GM21576 (cell line): ENCODE results near the gene ABCC8.

ENCODE experiments used
- ATAC-seq: cut with Tn5 transposase; IDR thresholded peaks from one replicate; pipeline ENCODE4 v1.9.1; 2021; ENCODE audit warnings: mild to moderate bottlenecking, moderate library complexity; ENCODE audit not compliant: unreplicated experiment

ABCC8 gene

DNA sequence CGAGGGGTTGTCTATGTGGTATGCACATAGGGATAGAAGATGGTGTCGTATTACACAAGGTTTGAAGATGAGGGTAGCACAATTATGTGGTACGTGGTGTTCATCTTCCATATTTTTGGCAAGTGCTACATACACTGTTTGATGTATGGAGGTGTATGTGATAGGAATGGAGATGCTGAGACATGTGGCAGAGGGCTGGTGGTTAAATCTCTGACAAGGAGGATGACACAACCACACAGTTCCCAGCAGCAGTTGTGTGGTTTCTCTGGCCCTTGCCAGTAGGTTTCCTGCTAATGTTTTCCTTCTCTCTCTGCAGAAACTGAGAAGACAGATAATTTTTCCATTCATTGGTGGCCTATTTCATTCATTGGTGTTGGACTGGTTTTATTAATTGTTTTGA is 108.1 kb downstream of the ABCC8 start:
- no peak for ATAC-seq

DNA sequence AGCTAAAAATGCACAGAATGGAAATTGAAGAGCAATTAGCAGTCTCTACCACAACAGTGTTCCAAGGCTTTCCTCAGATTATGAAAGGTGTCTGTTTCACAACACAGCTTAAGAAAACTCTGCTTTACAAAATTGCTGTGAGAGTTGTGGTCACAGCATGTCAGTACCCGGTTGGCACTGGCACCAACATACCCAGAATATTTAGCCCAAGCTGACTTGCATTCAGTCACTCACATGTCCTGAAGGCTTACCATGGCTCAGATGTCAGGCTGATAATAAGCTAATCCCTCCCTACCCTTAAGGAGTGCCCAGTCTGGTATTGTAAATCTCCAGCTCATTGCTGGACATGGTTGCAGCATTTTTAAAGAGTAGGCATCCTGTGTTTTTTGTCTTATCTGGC is 110.2 kb downstream of the ABCC8 start:
- no peak for ATAC-seq

GRCh38 chr11:17354601-17354991 is 122.0 kb downstream of the ABCC8 start:
- no peak for ATAC-seq

DNA sequence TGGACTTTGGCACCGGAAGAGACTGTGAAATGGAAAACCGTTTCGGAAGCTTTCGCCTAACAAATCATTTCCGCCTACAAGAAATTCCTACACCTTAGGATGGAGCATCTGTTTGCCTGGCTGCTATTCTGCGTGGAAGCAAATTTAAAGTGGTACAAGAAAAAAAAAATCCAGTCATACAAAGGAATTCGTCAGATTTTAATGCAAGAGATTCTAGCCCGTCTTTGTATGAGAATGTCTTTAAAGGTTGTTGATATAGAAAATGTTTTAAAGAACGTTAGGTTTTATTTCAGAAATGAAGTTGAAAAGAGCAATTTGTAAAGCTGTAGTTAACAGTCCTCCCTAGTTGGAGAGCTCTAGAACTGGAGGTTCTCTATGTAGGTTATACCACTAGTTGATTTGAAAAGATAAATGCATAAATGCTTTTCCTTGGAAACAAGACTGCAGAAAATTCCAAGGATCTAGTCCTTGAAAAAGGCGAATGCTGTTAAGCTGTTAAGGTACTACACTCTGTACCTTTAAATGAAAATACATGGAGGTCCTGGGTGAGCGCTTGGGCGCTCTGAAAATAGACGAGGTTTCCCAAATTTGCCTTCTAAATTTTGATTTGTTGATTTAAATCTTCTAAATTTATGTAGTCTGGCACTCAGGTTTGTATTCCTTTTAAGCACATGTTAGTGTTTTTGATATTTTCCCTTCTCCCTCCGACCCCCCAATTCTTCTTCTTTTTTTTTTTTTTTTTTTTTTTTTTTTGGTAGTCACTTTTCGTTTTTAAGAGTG is 122.6 kb downstream of the ABCC8 start:
- ATAC-seq, result no peak

DNA sequence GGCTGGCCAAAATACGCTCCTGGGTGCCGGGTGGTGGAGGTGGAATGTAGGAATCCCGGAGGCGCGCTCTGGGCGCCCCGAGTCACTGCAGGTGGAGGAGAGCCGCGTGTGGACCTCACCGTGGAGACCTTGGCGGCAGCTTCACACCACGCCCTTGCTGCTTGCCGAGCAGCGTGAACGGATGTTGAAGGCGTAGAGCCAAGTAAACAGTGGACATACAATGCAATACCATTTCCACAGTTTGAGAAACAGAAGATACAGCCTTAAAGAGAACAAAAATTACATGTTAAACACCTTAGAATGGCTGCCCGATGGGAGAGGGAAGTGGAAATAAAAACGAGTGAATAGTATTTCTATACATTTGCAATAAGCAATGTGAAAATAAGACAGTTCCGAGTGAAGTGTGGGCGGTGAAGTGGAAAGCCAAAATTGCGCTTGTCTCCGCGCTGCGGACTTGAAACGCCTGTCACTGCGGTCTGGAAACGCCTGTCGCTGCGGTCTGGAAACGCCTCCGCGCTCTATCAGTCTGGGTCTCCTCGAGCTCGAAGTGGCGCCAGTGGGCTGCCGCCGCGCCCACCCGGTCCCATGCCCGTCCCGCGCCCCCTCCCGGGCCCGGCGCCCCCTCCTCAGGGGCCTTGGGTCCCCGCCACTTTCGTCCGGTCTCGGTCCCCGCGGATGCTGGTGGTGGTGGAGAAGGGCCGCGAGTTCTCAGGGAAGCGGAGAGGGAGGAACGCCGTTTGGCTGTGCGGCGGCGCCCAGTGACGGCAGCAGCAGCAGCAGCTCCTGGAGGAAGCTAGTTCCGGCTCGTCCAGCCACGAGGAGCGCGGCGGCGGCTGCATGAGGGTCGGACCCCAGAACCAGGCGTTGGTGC is 123.5 kb downstream of the ABCC8 start:
- ATAC-seq, result no peak

DNA sequence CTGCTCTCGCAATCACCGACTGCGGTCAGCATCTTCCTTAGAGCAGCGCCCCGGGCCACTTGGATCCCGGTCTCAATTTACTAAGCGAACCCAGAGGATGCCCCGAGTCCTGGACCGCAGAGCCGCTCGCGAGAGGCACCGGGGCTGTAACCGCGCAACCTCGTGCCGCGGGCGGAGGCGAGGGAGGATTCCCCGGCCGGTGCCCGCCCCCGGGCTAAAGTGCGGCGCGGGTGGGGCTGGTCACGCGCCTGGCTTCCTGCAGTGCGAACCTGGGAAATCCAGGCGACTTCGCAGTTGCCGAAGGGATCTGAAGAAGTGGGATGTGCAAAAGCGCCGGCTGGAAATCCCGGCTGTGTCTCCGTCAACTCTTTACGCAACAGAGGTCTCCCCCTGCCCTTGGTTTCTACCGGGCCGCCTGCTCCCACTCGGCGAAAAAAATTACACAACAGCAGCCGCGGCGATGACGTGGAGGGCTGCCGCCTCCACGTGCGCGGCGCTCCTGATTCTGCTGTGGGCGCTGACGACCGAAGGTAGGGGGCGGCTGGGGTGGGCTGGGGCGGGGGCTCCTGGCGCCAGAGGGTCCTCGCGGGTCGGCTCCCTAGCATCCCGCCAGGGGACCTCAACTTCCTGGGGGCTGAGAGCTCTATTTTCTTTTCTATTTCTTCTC is 125.0 kb downstream of the ABCC8 start, which contains the start of gene NCR3LG1:
NCR3LG1 (plus strand) TSS at position 291 of the 667 bp plus-strand sequence; CDS start at position 461, 170 bp downstream.
- no peak for ATAC-seq

DNA sequence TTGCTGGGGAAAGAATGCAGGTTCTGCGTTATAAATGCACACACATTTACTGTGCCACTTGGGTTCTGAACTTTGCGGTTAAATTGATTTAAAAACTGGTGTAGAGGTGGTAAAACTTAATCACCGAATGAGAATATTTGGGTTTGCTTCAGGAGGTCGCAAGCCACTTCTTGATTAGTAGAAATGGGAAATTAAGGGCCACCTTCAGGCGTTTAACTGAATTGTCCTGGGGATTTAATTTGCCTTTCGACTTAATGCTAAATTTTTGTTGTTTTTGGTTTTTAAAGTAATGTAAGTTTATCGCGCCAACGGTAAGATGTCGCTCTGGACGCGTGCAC is 125.5 kb downstream of the ABCC8 start:
- no peak for ATAC-seq

DNA sequence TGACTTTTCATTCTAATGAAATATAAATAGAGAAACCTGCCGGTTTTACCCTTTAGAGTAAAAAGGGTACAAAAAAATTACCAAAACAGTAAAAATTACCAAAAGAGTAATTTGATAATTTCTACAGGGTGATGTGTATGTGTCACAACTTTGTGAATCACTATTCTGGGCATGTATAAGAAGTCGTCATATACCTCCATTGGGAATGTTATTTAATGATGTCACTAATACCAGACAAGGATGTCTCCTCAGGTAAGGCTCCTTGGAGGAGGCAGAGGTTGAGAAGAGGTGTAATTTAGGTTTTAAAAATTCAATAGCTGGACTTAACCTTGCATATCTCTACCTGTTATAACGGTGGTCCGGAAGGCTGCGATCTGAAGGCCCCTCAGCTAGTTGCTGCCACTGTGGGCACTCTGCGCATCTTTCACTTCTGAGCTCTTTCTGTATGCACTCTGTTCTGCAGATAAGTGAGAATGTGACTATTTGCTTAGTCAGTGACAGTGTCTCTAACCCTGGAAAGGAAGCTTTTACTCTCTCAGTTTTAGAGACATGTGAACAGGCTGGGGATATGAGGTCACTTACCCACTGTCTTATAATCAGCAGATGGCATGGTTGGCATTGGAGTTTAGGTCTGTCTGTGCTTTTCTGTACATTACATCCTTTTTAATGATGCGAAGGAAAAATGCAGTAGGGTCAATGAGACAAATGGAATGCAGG is 126.0 kb downstream of the ABCC8 start:
- ATAC-seq, result no peak

DNA sequence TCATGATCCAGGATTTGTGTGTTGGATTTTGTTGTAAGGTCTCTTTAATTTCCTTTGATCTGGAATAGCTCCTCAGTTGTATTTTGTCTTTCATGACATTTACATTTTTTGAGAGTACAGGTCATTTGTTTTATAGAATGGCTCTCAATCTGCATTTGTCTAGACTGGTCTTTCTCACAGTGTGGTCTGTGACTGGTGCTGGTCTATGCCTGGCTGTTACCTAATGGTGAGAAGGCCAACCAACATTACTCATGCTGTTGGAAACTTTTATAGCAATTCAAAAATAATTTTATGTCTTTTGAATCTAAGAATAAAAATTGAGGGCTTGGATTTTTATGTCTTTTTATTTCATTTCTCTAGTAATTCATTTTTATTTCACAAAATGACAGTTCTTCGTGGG is 129.0 kb downstream of the ABCC8 start:
- ATAC-seq, result no peak

DNA sequence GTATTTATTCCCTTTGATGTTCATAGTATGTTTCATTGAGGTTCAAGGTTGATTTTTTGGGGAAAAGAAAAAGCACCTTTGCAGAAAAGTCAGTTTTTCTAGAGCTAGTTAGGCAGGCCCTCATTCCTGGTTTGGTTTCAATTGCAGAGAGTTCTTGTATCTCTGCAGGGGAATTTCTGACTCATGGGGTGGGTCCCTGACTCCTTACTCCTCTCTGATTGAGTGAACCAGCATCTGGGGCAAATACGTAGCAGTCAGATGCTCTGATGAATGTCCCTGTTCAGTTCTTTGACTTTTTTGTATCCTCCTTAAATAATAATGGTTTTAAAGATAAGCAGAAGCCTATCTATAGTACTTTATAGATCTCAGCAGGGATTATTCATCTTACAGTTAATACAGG is 132.7 kb downstream of the ABCC8 start:
- no peak for ATAC-seq

- no peak for ATAC-seq
Observed at GRCh38 chr11:17343257-17343656, 133.4 kb downstream of the ABCC8 start.
